HS-5 (cell line): ENCODE results near the gene SGMS1.

Experiments
- DNase-seq: peaks from one replicate; pipeline ENCODE4 v3.0.0-alpha.2; 2012; ENCODE audit warnings: low read depth

SGMS1 gene

GRCh38 chr10:50636618-50637579 is 13.1 kb upstream of the SGMS1 start:
- no peak for DNase-seq

- peak; percentile 76 for DNase-seq
Observed at GRCh38 chr10:50635286-50635685, 11.5 kb upstream of the SGMS1 start.

GRCh38 chr10:50634479-50634878 is 10.7 kb upstream of the SGMS1 start:
- no peak for DNase-seq

- DNase-seq: no peak
Observed at GRCh38 chr10:50631052-50631451, 7.3 kb upstream of the SGMS1 start.

- DNase-seq: no peak
Observed at GRCh38 chr10:50629495-50630122, 5.9 kb upstream of the SGMS1 start.

- no peak for DNase-seq
Observed at GRCh38 chr10:50627896-50628295, 4.1 kb upstream of the SGMS1 start.

GRCh38 chr10:50627443-50627842 is 3.7 kb upstream of the SGMS1 start:
- DNase-seq: no peak

GRCh38 chr10:50625649-50626132 is 1.9 kb upstream of the SGMS1 start:
- no peak for DNase-seq

- peak; percentile 54 for DNase-seq
Observed at GRCh38 chr10:50624866-50625501, 1.2 kb upstream of the SGMS1 start.

- DNase-seq: peak; percentile 69
Observed at GRCh38 chr10:50624413-50624865, 683 bp upstream of the SGMS1 start.

- no peak for DNase-seq
Observed at GRCh38 chr10:50622706-50623662, 772 bp downstream of the SGMS1 start.

GRCh38 chr10:50621968-50622705 is 1.6 kb downstream of the SGMS1 start:
- peak; percentile 73 for DNase-seq

GRCh38 chr10:50620899-50621298 is 2.9 kb downstream of the SGMS1 start:
- no peak for DNase-seq

GRCh38 chr10:50619882-50620281 is 3.9 kb downstream of the SGMS1 start:
- no peak for DNase-seq

- DNase-seq: no peak
Observed at GRCh38 chr10:50619166-50619565, 4.6 kb downstream of the SGMS1 start.

GRCh38 chr10:50618624-50619023 is 5.1 kb downstream of the SGMS1 start:
- DNase-seq: no peak

GRCh38 chr10:50615658-50616057 is 8.1 kb downstream of the SGMS1 start:
- DNase-seq: no peak

GRCh38 chr10:50614444-50615137 is 9.2 kb downstream of the SGMS1 start:
- DNase-seq: no peak

GRCh38 chr10:50613726-50614443 is 9.9 kb downstream of the SGMS1 start:
- no peak for DNase-seq
